Activated CD4-positive, alpha-beta T cell treated with anti-CD3 and anti-CD28 coated beads for 36 hours (primary cell): ENCODE data around the gene KRTAP13-1. TPM values are rescaled to one million over a fixed set of nuclear protein-coding genes. Genes with fewer than 3 reads are reported as not detected.

Source experiments
- ATAC-seq: fragments of 200-7000 bp; cut with Tn5 transposase; one replicate; pipeline ENCODE4 v1.10.0; 2021; ENCODE audit warnings: mild to moderate bottlenecking, moderate library complexity
- CTCF ChIA-PET: fragments of 350-600 bp; sonication (Branson Sonifier 250); formaldehyde crosslinking; loops from one replicate; lab custom pipeline; 2021; ENCODE audit warnings: antibody characterized with exemption; lab: Charles Lee
- POLR2A ChIA-PET: fragments of 350-600 bp; sonication (Branson Sonifier 250); formaldehyde crosslinking; loops from one replicate; lab custom pipeline; 2021; ENCODE audit warnings: antibody characterized with exemption, inconsistent platforms; lab: Charles Lee
- DNase-seq: peaks from one replicate; pipeline ENCODE4 v3.0.0-alpha.2; 2020
- H3K27ac Mint-ChIP-seq: one replicate; pipeline ENCODE4 v1.8.0; 2021; ENCODE audit warnings: mixed read lengths
- H3K27me3 Mint-ChIP-seq: one replicate; pipeline ENCODE4 v1.8.0; 2021; ENCODE audit warnings: mixed read lengths
- H3K36me3 Mint-ChIP-seq: one replicate; pipeline ENCODE4 v1.8.0; 2021; ENCODE audit warnings: low read depth, mixed read lengths
- H3K4me1 Mint-ChIP-seq: one replicate; pipeline ENCODE4 v1.8.0; 2021; ENCODE audit warnings: mixed read lengths
- H3K4me3 Mint-ChIP-seq: one replicate; pipeline ENCODE4 v1.8.0; 2021; ENCODE audit warnings: mild to moderate bottlenecking, moderate library complexity, mixed read lengths
- H3K9me3 Mint-ChIP-seq: one replicate; pipeline ENCODE4 v1.8.0; 2021; ENCODE audit warnings: low read depth, mixed read lengths
- intact Hi-C, 2 experiments: fragments of 100-400 bp; cut with DNase I in 1 of 2; cut with micrococcal nuclease in 1 of 2; formaldehyde crosslinking; loops; one replicate each; pipeline versions ENCODE4 v1.14.2 to v1.15.1; 2022 to 2024; cut with DNase I, micrococcal nuclease
- microRNA-seq: library from miRNA; unstranded; fragments of <30 nt; microRNA quantifications from one replicate; pipeline ENCODE4 v1.2.0, GENCODE V29; 2021; ENCODE audit warnings: borderline replicate concordance
- total RNA-seq, 2 experiments: library from RNA; stranded (reverse); gene quantifications; one replicate each; pipeline ENCODE4 v1.2.3, GENCODE V29; 2021

The KRTAP13-1 gene
- total RNA-seq, 2 experiments from 2014 or later, result not detected

GRCh38 chr21:30425826-30426225 lies 30.0 kb downstream of the KRTAP13-1 start, which contains the start of gene KRTAP13-3:
TSS of gene KRTAP13-3 (minus strand) at chr21:30425926. CDS start at chr21:30425912, 14 bp downstream.
- intact Hi-C loops, result no loop called here
- H3K4me1 Mint-ChIP-seq, result no peaks in the 10 kb centered on the region
- H3K27ac Mint-ChIP-seq, result no peak within 1 kb of the TSS
- no peaks in the 10 kb centered on the region for H3K36me3 Mint-ChIP-seq
- POLR2A ChIA-PET, result no interaction called here
- DNase-seq, result no peak
- no peaks in the 10 kb centered on the region for H3K9me3 Mint-ChIP-seq
- CTCF ChIA-PET, result no interaction called here
- no peak for ATAC-seq
- no peak within 1 kb of the TSS for H3K4me3 Mint-ChIP-seq
- H3K27me3 Mint-ChIP-seq, result peaks cover 5% of the 10 kb centered on the region

GRCh38 chr21:30426731-30427130 lies 30.9 kb downstream of the KRTAP13-1 start:
- Mint-ChIP-seq H3K36me3 (no peaks in the 10 kb centered on the region), H3K4me3 (no peak overlapping the region), H3K9me3 (no peaks in the 10 kb centered on the region), H3K27ac (no peak overlapping the region), H3K4me1 (no peaks in the 10 kb centered on the region), H3K27me3 (peaks cover 8% of the 10 kb centered on the region)
- intact Hi-C loops, result no loop called here
- ChIA-PET POLR2A (no interaction called here), CTCF (interaction anchor here (0.6 kb wide), 1 partner anchor 152 kb away, joined by 3 read pairs; no protein-coding TSS in a partner anchor)
- ATAC-seq (no peak), DNase-seq (no peak)

- Mint-ChIP-seq H3K9me3 (no peaks in the 10 kb centered on the region), H3K27me3 (peaks cover 11% of the 10 kb centered on the region), H3K4me3 (no peak within 1 kb of the TSS), H3K36me3 (no peaks in the 10 kb centered on the region), H3K27ac (no peak within 1 kb of the TSS), H3K4me1 (no peaks in the 10 kb centered on the region)
- no peak for ATAC-seq
- POLR2A ChIA-PET, result no interaction called here
- CTCF ChIA-PET, result no interaction called here
- intact Hi-C loops, result loop anchor here in 1 of 2 experiments (10.0 kb wide), 1 partner anchor 55 kb away; the partner anchor contains the start of gene KRTAP13-2
- no peak for DNase-seq
These were observed 34.4 kb downstream of the KRTAP13-1 start, which contains the start of gene KRTAP13-4 for GRCh38 chr21:30430170-30430655. TSS of gene KRTAP13-4 (plus strand) at chr21:30430220. CDS start at chr21:30430276, 56 bp downstream.

GRCh38 chr21:30434033-30434631 lies 38.3 kb downstream of the KRTAP13-1 start:
- intact Hi-C loops, result loop anchor here in 1 of 2 experiments (10.0 kb wide), 1 partner anchor 59 kb away; the partner anchor contains the start of gene KRTAP13-2
- POLR2A ChIA-PET, result no interaction called here
- Mint-ChIP-seq H3K9me3 (no peaks in the 10 kb centered on the region), H3K27me3 (peaks cover 15% of the 10 kb centered on the region), H3K36me3 (no peaks in the 10 kb centered on the region), H3K27ac (no peak overlapping the region), H3K4me3 (no peak overlapping the region), H3K4me1 (no peaks in the 10 kb centered on the region)
- CTCF ChIA-PET, result interaction anchor here (0.6 to 2.4 kb wide), 13 partner anchors 9 to 513 kb away, joined by 3 to 9 read pairs (median 3); no protein-coding TSS in a partner anchor
- DNase-seq, result peak; percentile 43
- ATAC-seq, result peak; percentile 49

- DNase-seq, result no peak
- CTCF ChIA-PET, result no interaction called here
- no peak for ATAC-seq
- H3K36me3 Mint-ChIP-seq, result no peaks in the 10 kb centered on the region
- intact Hi-C loops, result loop anchor here in 1 of 2 experiments (10.0 kb wide), 1 partner anchor 62 kb away; the partner anchor contains the start of gene KRTAP13-2
- H3K4me1 Mint-ChIP-seq, result no peaks in the 10 kb centered on the region
- H3K27ac Mint-ChIP-seq, result no peak overlapping the region
- POLR2A ChIA-PET, result no interaction called here
- no peak overlapping the region for H3K4me3 Mint-ChIP-seq
- H3K9me3 Mint-ChIP-seq, result no peaks in the 10 kb centered on the region
- H3K27me3 Mint-ChIP-seq, result peaks cover 6% of the 10 kb centered on the region
These were observed 41.3 kb downstream of the KRTAP13-1 start for GRCh38 chr21:30437010-30437565.

GRCh38 chr21:30439975-30440374 lies 44.1 kb downstream of the KRTAP13-1 start, which contains the start of gene KRTAP15-1:
TSS of gene KRTAP15-1 (plus strand) at chr21:30440275. CDS start at chr21:30440328, 53 bp downstream.
- H3K4me3 Mint-ChIP-seq, result no peak within 1 kb of the TSS
- CTCF ChIA-PET, result no interaction called here
- H3K27me3 Mint-ChIP-seq, result peaks cover 4% of the 10 kb centered on the region
- ATAC-seq, result no peak
- POLR2A ChIA-PET, result no interaction called here
- intact Hi-C loops, result loop anchor here in 1 of 2 experiments (10.0 kb wide), 1 partner anchor 65 kb away; the partner anchor contains the start of gene KRTAP13-2
- H3K4me1 Mint-ChIP-seq, result no peaks in the 10 kb centered on the region
- no peaks in the 10 kb centered on the region for H3K9me3 Mint-ChIP-seq
- no peak within 1 kb of the TSS for H3K27ac Mint-ChIP-seq
- no peaks in the 10 kb centered on the region for H3K36me3 Mint-ChIP-seq
- no peak for DNase-seq

- CTCF ChIA-PET, result interaction anchor here (0.6 to 0.8 kb wide), 4 partner anchors 9 to 417 kb away, joined by 3 to 4 read pairs (median 4); no protein-coding TSS in a partner anchor
- H3K4me3 Mint-ChIP-seq, result no peak overlapping the region
These were observed 47.4 kb downstream of the KRTAP13-1 start for GRCh38 chr21:30443226-30443625.

GRCh38 chr21:30444204-30444603 lies 48.4 kb downstream of the KRTAP13-1 start:
- CTCF ChIA-PET, result interaction anchor here (0.7 to 1.1 kb wide), 2 partner anchors 137 to 561 kb away, joined by 3 read pairs; no protein-coding TSS in a partner anchor
- Mint-ChIP-seq H3K4me1 (peaks cover 6% of the 10 kb centered on the region), H3K9me3 (no peaks in the 10 kb centered on the region), H3K4me3 (no peak overlapping the region), H3K27ac (no peak overlapping the region), H3K36me3 (no peaks in the 10 kb centered on the region), H3K27me3 (peaks cover 4% of the 10 kb centered on the region)
- POLR2A ChIA-PET, result no interaction called here
- ATAC-seq (no peak), DNase-seq (no peak)
- intact Hi-C loops, result no loop called here

More at GRCh38 chr21:30443226-30443625, 47.4 kb downstream of the KRTAP13-1 start:
- intact Hi-C loops, result no loop called here
- DNase-seq, result no peak
- Mint-ChIP-seq H3K27ac (no peak overlapping the region), H3K36me3 (no peaks in the 10 kb centered on the region), H3K27me3 (peaks cover 6% of the 10 kb centered on the region), H3K4me1 (peaks cover 6% of the 10 kb centered on the region), H3K9me3 (no peaks in the 10 kb centered on the region)
- ATAC-seq, result no peak
- POLR2A ChIA-PET, result no interaction called here

Small RNA genes within 50 kb of the gene (microRNA-seq; reads per million reads assigned to microRNA genes)
- not detected for gene MIR4327

Other genes with a start within 250 kb of the KRTAP13-1 start
- gene CLDN17, start 229.2 kb upstream of the KRTAP13-1 start, total RNA-seq, result not detected
- not detected for gene CLDN8, start 179.9 kb upstream of the KRTAP13-1 start, total RNA-seq
- gene KRTAP24-1, start 113.1 kb upstream of the KRTAP13-1 start, total RNA-seq, result not detected
- not detected for gene KRTAP25-1, start 106.5 kb upstream of the KRTAP13-1 start, total RNA-seq
- not detected for gene KRTAP26-1, start 75.7 kb upstream of the KRTAP13-1 start, total RNA-seq
- gene KRTAP27-1, start 58.3 kb upstream of the KRTAP13-1 start, total RNA-seq, result not detected
- gene KRTAP23-1, start 47.4 kb upstream of the KRTAP13-1 start, total RNA-seq, result not detected
- not detected for gene KRTAP13-2, start 23.8 kb upstream of the KRTAP13-1 start, total RNA-seq
- gene KRTAP13-3, start 29.9 kb downstream of the KRTAP13-1 start, total RNA-seq, result not detected
- not detected for gene KRTAP13-4, start 34.2 kb downstream of the KRTAP13-1 start, total RNA-seq
- not detected for gene KRTAP15-1, start 44.2 kb downstream of the KRTAP13-1 start, total RNA-seq
- gene KRTAP19-1, start 84.3 kb downstream of the KRTAP13-1 start, total RNA-seq, result not detected
- gene KRTAP19-2, start 91.4 kb downstream of the KRTAP13-1 start, total RNA-seq, result not detected
- not detected for gene KRTAP19-3, start 96.0 kb downstream of the KRTAP13-1 start, total RNA-seq
- not detected for gene KRTAP19-4, start 101.1 kb downstream of the KRTAP13-1 start, total RNA-seq
- not detected for gene KRTAP19-5, start 106.1 kb downstream of the KRTAP13-1 start, total RNA-seq
- gene KRTAP19-6, start 145.8 kb downstream of the KRTAP13-1 start, total RNA-seq, result not detected
- not detected for gene KRTAP19-7, start 165.3 kb downstream of the KRTAP13-1 start, total RNA-seq
- not detected for gene KRTAP22-2, start 194.4 kb downstream of the KRTAP13-1 start, total RNA-seq
- not detected for gene KRTAP6-3, start 196.4 kb downstream of the KRTAP13-1 start, total RNA-seq
- not detected for gene KRTAP6-2, start 202.9 kb downstream of the KRTAP13-1 start, total RNA-seq
- gene KRTAP22-1, start 205.1 kb downstream of the KRTAP13-1 start, total RNA-seq, result not detected
- gene KRTAP6-1, start 217.9 kb downstream of the KRTAP13-1 start, total RNA-seq, result not detected
- gene KRTAP20-1, start 220.4 kb downstream of the KRTAP13-1 start, total RNA-seq, result not detected
- gene KRTAP20-4, start 224.6 kb downstream of the KRTAP13-1 start, total RNA-seq, result not detected
- not detected for gene KRTAP20-2, start 239.2 kb downstream of the KRTAP13-1 start, total RNA-seq
- not detected for gene KRTAP20-3, start 246.8 kb downstream of the KRTAP13-1 start, total RNA-seq